ENCODE results near the gene CKAP5. TPM values are rescaled to one million over a fixed set of nuclear protein-coding genes. Genes with fewer than 3 reads are reported as not detected.

Gene CKAP5
- total RNA-seq, 1 donor from 2014 or later = 151 TPM

DNA sequence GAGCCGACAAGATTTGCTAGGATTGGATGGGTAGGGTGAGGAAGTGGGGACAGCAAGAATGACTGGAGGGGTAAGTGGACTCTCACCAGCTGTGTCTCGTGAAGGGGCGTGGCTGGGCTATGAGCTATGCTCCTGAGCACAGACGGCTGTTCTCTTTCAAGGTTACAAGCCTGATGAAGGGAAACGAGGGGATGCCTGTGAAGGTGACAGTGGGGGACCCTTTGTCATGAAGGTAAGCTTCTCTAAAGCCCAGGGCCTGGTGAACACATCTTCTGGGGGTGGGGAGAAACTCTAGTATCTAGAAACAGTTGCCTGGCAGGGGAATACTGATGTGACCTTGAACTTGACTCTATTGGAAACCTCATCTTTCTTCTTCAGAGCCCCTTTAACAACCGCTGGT is 107.2 kb downstream of the CKAP5 start:
- H3K27ac Mint-ChIP-seq = no peak overlapping the region
- H3K4me3 Mint-ChIP-seq (ENCODE audit: low read depth) = no peak overlapping the region
- no peaks in the 10 kb centered on the region for H3K9me3 Mint-ChIP-seq (ENCODE audit: low read depth)
- DNase-seq (ENCODE audit: low spot score, unreplicated experiment) = no peak
- no peaks in the 10 kb centered on the region for H3K27me3 Mint-ChIP-seq
- H3K36me3 Mint-ChIP-seq (ENCODE audit: insufficient read depth) = peaks cover 30% of the 10 kb centered on the region
- TF ChIP-seq, protein P1, sequence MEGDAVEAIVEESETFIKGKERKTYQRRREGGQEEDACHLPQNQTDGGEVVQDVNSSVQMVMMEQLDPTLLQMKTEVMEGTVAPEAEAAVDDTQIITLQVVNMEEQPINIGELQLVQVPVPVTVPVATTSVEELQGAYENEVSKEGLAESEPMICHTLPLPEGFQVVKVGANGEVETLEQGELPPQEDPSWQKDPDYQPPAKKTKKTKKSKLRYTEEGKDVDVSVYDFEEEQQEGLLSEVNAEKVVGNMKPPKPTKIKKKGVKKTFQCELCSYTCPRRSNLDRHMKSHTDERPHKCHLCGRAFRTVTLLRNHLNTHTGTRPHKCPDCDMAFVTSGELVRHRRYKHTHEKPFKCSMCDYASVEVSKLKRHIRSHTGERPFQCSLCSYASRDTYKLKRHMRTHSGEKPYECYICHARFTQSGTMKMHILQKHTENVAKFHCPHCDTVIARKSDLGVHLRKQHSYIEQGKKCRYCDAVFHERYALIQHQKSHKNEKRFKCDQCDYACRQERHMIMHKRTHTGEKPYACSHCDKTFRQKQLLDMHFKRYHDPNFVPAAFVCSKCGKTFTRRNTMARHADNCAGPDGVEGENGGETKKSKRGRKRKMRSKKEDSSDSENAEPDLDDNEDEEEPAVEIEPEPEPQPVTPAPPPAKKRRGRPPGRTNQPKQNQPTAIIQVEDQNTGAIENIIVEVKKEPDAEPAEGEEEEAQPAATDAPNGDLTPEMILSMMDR (IDR thresholded peaks at IDR 0.05; ENCODE audit: unreplicated experiment) = no peak
- H3K4me1 Mint-ChIP-seq (ENCODE audit: low read depth) = no peaks in the 10 kb centered on the region

DNA sequence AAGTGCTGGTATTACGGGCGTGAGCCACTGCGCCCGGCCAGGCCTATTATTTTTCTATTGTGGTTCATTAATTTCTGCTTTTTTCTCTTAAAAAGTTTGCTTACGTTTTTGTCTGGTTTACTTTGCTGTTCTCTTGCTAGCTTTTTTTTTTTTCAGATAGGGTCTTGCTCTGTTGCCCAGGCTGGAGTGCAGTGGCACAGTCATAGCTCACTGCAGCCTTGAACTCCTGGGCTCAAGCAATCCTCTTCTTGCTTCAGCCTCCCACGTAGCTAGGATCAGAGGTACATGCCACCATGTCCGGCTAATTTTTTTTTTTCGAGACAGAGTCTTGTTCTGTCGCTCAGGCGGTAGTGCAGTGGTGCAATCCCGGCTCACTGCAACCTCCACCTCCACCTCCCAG is 108.4 kb downstream of the CKAP5 start:
- Mint-ChIP-seq H3K4me3 (ENCODE audit: low read depth) (no peak overlapping the region), H3K27me3 (no peaks in the 10 kb centered on the region), H3K4me1 (ENCODE audit: low read depth) (no peaks in the 10 kb centered on the region), H3K27ac (peak overlapping the region; percentile 79), H3K9me3 (ENCODE audit: low read depth) (no peaks in the 10 kb centered on the region), H3K36me3 (ENCODE audit: insufficient read depth) (peaks cover 25% of the 10 kb centered on the region)
- DNase-seq (ENCODE audit: low spot score, unreplicated experiment) = no peak
- TF ChIP-seq, protein P1 (IDR thresholded peaks at IDR 0.05; ENCODE audit: unreplicated experiment) = no peak

DNA sequence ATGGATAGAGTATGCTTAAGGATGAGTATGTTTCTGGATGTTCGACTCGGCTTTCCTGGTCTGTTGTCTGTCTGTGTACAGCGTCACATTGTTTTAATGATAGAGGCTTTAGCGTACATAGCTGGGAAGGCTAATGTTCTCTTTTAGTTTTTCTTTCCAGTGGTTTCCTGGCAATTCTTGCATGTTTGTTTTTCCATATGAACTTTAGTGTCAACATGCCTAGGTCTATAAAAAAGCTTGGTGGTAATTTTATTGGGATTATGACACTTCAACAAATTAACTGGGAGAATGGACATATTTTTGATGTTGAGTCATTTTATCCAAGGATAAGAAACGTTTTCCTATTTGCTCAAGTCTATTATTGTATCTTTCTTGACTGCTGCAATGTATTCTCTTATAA is 109.5 kb downstream of the CKAP5 start:
- no peaks in the 10 kb centered on the region for H3K4me1 Mint-ChIP-seq (ENCODE audit: low read depth)
- no peak overlapping the region for H3K4me3 Mint-ChIP-seq (ENCODE audit: low read depth)
- peaks cover 23% of the 10 kb centered on the region for H3K36me3 Mint-ChIP-seq (ENCODE audit: insufficient read depth)
- no peak for DNase-seq (ENCODE audit: low spot score, unreplicated experiment)
- H3K9me3 Mint-ChIP-seq (ENCODE audit: low read depth) = no peaks in the 10 kb centered on the region
- H3K27ac Mint-ChIP-seq = no peak overlapping the region
- TF ChIP-seq, protein P1 (IDR thresholded peaks at IDR 0.05; ENCODE audit: unreplicated experiment) = no peak
- no peaks in the 10 kb centered on the region for H3K27me3 Mint-ChIP-seq

DNA sequence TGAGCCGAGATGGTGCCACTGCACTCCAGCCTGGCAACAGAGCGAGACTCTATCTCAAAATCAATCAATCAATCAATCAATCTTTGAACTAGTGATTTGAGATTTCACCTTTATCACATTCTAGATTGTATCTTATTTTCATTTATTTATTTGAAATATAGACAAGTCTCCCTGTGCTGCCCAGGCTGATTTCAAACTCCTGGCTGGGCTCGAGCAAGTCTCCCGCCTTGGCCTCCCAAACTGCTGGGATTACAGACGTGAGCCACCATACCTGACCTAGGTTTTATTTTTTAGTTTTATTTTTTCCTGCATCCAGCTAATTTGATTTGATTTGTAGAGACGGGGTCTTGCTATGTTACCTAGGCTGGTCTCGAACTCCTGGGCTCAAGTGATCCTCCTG is 109.9 kb downstream of the CKAP5 start:
- no peak overlapping the region for H3K4me3 Mint-ChIP-seq (ENCODE audit: low read depth)
- H3K4me1 Mint-ChIP-seq (ENCODE audit: low read depth) = no peaks in the 10 kb centered on the region
- peaks cover 18% of the 10 kb centered on the region for H3K36me3 Mint-ChIP-seq (ENCODE audit: insufficient read depth)
- TF ChIP-seq, protein P1 (IDR thresholded peaks at IDR 0.05; ENCODE audit: unreplicated experiment) = no peak
- DNase-seq (ENCODE audit: low spot score, unreplicated experiment) = no peak
- H3K27ac Mint-ChIP-seq = no peak overlapping the region
- H3K27me3 Mint-ChIP-seq = no peaks in the 10 kb centered on the region
- no peaks in the 10 kb centered on the region for H3K9me3 Mint-ChIP-seq (ENCODE audit: low read depth)

DNA sequence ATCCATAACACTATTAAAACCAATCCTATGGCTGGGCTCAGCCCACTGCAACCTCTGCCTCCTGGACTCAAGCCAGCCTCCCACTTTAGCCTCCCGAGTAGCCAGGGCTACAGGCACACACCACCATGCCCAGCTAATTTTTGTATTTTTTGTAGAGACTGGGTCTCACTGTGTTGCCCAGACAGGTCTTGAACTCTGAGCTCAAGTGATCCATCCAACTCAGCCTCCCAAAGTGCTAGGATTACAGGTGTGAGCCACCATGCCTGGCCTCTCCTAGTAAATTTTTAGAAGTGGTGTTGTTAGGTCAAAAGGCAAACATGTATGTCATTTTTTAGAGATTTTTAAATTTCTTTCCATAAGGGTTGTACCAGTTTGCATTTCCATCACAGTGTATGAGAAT is 112.8 kb downstream of the CKAP5 start:
- Mint-ChIP-seq H3K27me3 (no peaks in the 10 kb centered on the region), H3K36me3 (ENCODE audit: insufficient read depth) (peaks cover 7% of the 10 kb centered on the region), H3K9me3 (ENCODE audit: low read depth) (no peaks in the 10 kb centered on the region), H3K4me1 (ENCODE audit: low read depth) (no peaks in the 10 kb centered on the region), H3K4me3 (ENCODE audit: low read depth) (no peak overlapping the region), H3K27ac (no peak overlapping the region)
- no peak for DNase-seq (ENCODE audit: low spot score, unreplicated experiment)
- TF ChIP-seq, protein P1 (IDR thresholded peaks at IDR 0.05; ENCODE audit: unreplicated experiment) = no peak

All from progenitor cell of endocrine pancreas (in vitro differentiated cells).